Measurements from ENCODE around the gene RSRP1.

DNA sequence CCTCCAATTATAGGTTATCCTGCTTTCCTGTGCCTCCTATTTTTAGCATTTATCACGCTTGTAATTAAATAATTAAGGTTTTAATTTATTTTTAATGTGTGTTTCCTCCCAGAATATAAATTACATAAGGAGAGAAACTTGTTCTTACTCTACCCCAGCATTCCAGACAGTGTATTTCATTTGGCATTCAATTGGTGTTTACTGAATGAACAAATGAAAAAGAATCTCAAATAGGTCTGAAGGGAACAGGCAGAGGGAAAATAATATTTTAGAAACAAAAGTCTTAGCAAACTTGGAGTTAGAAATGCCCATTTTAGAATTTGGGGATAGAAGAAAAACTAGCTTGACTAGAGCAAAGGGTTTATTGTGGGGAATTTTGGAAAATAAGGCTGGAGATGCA is 9.9 kb upstream of the RSRP1 start:
- TF ChIP-seq POLR2AphosphoS5 (IDR thresholded peaks at IDR 0.05) (no peak), POLR2A (IDR thresholded peaks at IDR 0.05) (no peak), CTCF (IDR thresholded peaks at IDR 0.05) (no peak), EP300 (IDR thresholded peaks at IDR 0.05) (no peak)

Data from gastroesophageal sphincter (tissue), 3 donors.